GM19372 (cell line): ENCODE measurements around the gene KCNMA1.
A peak's percentile ranks its signal among the peaks of the same experiment; 100 is the strongest.

ENCODE experiments used
- ATAC-seq: cut with Tn5 transposase; IDR thresholded peaks from one replicate; pipeline ENCODE4 v1.9.1; 2021; ENCODE audit warnings: mild to moderate bottlenecking, low read depth, moderate library complexity; ENCODE audit not compliant: unreplicated experiment

Gene KCNMA1

GRCh38 chr10:77266242-77266641 lies 371.4 kb downstream of the KCNMA1 start:
- ATAC-seq = no peak

DNA sequence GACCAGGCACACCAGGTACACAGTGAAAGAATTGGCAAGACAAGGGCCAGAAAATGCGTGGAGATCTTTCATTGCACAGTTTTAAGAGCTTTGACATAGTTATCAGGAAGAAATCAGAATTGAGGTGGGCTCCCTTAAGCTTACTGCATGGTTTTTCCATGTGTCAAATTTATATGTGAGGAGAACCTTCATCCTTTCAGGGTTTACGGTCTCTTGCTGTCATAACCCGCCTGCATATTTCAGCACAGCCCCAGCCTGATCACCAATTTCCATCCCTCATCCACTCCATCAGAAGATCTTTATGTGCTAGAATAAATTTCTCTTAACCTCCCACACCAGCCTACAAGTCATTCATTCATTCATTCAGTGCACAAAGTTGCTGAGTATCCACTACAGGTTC lies 373.1 kb downstream of the KCNMA1 start:
- ATAC-seq = no peak

DNA sequence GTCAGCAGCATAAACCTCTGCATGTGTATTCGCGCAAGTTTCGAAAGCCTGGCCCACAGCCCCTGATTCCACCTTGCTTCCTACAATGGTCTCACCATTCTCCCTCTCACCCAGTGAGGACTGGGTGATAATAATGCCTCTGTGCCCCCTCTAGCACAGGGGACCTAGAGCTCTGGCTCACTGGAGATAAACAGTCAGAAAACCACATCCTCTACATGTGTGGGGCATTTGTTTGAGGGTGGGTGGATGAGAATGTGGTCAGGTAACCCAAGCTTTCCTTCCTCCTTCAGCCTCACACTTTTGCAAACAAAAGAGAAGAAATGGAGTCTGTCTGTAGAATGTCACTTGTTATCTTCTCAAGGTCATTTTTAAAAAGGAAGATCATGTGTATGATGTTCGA lies 373.5 kb downstream of the KCNMA1 start:
- peak; percentile 82 for ATAC-seq

DNA sequence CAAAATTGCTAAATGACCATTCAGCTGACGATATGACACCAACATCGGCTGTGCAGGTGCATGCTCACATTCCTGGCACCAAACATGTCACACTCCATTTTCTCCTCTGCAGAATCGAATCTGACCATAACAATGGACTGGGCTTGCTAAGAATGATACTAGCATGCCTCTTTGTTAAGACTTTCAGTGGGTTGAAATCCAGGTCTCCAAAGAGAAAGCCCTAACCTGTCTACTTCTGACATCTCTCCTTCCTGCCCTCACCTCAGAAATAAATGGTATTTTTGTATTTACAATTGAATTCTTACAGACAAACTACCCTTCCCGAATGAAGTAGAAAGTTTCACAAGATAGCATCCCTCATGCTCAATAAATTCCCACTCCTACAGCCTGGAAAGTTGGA lies 373.9 kb downstream of the KCNMA1 start:
- no peak for ATAC-seq

GRCh38 chr10:77261146-77261545 lies 376.5 kb downstream of the KCNMA1 start:
- no peak for ATAC-seq

GRCh38 chr10:77259171-77259874 lies 378.3 kb downstream of the KCNMA1 start:
- no peak for ATAC-seq

DNA sequence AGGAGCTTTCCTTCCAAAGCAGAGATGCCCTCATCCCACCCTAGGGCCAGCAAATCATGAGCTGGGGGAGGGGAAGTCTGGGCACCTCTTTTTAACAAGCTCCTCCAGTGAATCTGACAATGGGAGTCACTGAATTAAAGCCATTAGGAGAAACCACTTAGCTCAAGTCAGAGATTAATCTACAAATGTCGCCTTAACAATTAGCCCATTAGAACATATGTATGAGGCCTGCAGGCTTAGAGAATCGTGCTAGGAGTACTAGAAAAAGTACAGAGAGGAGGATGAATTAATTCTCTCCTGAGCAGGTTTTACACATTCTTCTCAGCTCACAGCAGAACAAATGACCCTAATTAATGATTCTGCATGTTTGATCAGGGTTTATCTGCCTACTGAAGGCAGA lies 381.3 kb downstream of the KCNMA1 start:
- no peak for ATAC-seq

DNA sequence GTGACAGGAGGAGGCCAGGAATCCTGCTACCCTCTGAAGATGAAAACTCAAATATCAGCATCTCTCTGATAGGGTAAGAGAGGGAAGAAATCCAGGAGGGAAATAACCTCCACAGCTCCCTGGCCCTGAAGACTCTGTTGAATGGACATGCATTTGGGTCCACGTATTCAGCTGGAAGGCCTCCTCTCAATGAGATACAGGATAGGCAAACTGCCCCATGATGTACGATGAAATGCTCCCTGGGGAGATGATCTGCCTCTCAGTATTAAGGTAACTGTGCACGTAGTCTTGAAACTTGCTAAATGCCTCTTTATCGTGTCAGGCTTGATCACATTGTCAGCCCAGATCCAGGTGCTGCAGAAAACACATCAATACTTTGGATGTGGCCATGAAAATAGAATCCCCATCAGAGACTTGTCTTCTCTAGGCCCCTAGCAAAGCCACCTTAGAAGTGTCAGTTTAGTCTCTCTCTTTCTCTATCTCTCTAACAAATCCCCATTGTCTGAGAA lies 384.0 kb downstream of the KCNMA1 start:
- ATAC-seq = no peak

DNA sequence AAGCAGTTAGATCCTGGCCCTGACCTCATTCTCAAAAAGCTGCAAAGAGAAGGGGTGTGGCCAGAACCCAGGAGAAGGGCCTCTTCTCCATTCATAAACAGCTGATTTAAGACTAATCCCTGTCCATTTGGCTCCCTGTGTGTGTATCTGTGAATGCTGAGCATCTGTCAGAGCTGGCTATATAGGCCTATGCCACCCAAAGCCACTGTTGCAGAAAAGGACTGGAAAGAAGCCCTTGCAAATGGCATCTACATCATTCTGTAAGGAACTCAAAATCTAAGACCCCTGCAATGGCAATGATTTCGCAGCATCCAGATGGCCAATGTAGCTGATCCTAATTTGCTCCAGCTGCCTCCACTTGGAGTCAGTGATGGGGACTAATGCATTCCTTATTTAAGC lies 384.5 kb downstream of the KCNMA1 start:
- ATAC-seq = no peak

GRCh38 chr10:77252380-77253146 lies 385.0 kb downstream of the KCNMA1 start:
- ATAC-seq = no peak

DNA sequence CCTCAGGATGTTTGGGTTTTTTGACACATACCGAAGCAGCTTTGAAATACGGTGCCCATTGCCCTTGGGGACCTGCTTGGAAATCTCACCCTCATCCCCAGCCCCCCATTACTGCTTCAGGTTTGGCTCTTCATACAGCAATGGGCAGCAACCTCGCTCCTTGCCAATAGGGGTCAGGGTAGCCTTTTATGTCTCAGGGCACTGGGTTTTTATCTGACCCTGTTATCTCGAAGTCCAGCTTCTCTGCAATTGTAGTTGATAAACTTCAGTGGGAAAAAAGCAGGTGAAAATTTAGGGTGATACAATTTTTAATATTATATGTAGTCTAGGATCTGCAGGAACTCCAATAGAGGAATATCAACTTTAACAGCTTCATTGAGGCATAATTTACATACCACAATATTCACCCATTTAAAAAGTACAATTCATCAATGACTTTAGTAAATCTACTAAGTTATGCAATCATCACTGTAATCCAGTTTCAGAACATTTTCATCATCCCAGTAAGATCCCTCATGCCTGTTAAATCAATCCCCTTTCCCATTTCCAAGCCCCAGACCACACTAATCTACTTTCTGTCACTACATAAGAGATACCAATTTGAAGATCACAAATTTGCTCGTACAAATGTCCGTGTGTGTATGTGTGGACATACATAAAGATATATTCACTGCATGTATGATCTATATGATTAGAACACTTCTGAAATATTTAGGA lies 386.2 kb downstream of the KCNMA1 start:
- no peak for ATAC-seq

- ATAC-seq = no peak
These were observed 387.6 kb downstream of the KCNMA1 start for GRCh38 chr10:77249901-77250459.

- ATAC-seq = no peak
These were observed 389.4 kb downstream of the KCNMA1 start for GRCh38 chr10:77248104-77248790.

GRCh38 chr10:77247031-77247990 lies 390.3 kb downstream of the KCNMA1 start:
- no peak for ATAC-seq

- ATAC-seq = no peak
These were observed 391.7 kb downstream of the KCNMA1 start for GRCh38 chr10:77245953-77246352.

GRCh38 chr10:77244746-77245145 lies 392.9 kb downstream of the KCNMA1 start:
- ATAC-seq = no peak

- ATAC-seq = no peak
These were observed 393.3 kb downstream of the KCNMA1 start for GRCh38 chr10:77244286-77244685.

GRCh38 chr10:77241350-77241725 lies 396.3 kb downstream of the KCNMA1 start:
- ATAC-seq = no peak

DNA sequence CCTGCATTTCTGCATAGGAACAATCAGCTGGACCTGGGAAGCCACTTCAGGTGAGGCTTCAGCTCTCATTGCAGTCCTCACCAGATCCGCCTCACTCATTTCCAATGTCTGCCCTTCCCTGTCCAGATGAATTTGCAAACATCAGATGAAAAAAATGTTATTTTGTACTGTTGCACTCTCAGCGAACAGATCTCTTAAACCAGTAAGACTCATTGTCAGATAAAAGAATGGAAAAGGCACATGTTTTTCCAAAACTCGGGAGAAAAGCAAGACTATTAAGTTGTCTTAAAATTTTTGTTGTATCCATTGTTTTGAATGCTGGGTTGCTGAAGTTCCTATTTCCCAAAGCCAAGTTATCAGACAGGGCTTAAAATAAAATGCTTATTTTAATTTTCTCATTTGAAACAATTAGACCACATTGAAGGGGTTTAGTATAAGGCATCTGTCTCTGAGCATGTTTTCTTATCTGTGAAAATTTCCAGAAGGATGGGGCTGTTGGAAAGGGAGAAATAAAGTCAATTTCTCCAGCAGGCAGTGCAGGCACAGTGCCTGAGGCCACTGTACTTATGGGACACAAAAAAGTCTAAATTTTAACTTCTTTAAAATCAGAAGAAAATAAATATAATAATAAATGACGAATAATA lies 396.8 kb downstream of the KCNMA1 start:
- no peak for ATAC-seq
